IPS DF 19.7 (cell line): ENCODE measurements around the gene IQUB.
A peak's percentile ranks its signal among the peaks of the same experiment; 100 is the strongest.
"Not testable (repeated sequence)": the region's sequence is repeated elsewhere in the genome, so short reads cannot be mapped to it uniquely, and the experiment has no call there.

Experiments used
- DNase-seq: peaks from one replicate; pipeline ENCODE4 v3.0.0-alpha.2; 2013; ENCODE audit warnings: low read depth, low spot score

The IQUB gene

GRCh38 chr7:123534383-123535260 lies at the start of gene IQUB:
Gene IQUB (minus strand): TSS chr7:123534595. CDS start chr7:123512340, 22,255 bp downstream.
- DNase-seq, result peak; percentile 73

DNA sequence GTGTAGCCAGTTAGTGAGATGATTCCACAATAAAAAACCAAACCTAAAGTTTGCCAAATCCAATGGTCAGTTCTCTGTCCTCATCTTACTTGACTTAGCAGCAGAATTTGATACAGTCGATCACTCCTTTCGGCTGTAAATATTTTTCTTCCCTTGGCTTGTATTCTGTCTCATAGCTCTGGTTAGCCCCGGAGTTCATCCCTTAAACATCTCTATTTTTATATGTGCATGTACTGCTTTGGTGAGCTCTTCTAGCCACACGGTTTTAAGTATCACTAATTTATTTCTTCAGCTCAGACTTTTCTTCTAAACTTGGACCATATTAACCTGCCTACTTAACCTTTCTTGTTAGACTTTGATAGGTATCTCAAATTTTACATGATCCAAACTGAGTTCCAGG lies 49.4 kb upstream of the IQUB start:
- no peak for DNase-seq

DNA sequence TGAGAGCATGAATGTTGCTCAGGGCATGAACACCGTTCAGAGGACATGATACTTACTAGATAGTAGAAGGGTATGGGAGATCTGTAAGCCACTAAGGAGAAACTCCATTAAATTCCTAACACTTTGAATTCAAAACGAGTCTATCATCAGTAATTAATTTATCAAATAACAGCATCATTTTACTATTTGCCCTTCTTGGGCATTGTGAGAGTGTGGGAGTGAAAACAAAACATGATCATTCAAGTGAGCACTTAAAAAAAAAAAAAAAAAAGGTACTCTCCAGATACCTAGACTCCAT lies 46.7 kb upstream of the IQUB start:
- no peak for DNase-seq

DNA sequence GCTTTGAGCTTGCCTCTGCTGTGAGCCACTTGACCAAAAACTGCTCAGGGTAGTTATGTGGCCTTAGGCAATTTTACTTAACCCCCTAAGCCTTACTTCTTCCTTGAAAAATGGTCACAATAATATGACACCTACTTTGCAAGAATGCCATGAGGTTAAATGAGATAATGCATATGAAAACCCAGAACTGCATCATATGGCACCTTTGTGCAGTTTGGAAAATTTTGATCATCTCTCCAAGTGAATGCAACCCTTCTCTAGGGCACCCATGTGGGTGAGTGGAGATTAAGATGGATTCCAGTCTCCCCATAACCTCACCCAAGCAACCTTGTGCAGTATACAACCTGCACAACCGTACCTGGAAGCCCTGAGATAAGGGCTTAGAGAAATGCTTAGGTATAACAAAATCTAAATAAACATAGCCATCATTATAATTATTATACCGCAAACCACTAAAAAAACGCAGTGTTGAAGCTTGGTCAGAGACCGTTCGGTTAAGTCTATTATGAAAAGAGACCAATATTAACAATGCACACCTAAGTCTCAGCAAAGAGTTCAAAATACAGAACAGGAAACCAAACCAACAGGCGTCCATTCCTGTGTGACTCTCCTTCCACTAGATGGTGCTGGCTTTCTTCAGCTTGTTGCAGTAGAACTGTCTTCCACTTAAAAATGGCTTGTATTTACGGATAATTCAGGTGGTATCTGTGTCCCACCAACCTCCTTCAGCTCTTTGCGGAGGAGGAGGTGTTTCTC lies 46.2 kb upstream of the IQUB start:
- DNase-seq, result no peak

GRCh38 chr7:123579416-123579815 lies 45.0 kb upstream of the IQUB start:
- no peak for DNase-seq

GRCh38 chr7:123573896-123574467 lies 39.6 kb upstream of the IQUB start:
- DNase-seq, result no peak

- DNase-seq, result no peak
These were observed 38.9 kb upstream of the IQUB start for GRCh38 chr7:123573341-123573740.

- DNase-seq, result no peak
These were observed 37.3 kb upstream of the IQUB start for GRCh38 chr7:123571684-123572083.

GRCh38 chr7:123571187-123571586 lies 36.8 kb upstream of the IQUB start:
- no peak for DNase-seq

DNA sequence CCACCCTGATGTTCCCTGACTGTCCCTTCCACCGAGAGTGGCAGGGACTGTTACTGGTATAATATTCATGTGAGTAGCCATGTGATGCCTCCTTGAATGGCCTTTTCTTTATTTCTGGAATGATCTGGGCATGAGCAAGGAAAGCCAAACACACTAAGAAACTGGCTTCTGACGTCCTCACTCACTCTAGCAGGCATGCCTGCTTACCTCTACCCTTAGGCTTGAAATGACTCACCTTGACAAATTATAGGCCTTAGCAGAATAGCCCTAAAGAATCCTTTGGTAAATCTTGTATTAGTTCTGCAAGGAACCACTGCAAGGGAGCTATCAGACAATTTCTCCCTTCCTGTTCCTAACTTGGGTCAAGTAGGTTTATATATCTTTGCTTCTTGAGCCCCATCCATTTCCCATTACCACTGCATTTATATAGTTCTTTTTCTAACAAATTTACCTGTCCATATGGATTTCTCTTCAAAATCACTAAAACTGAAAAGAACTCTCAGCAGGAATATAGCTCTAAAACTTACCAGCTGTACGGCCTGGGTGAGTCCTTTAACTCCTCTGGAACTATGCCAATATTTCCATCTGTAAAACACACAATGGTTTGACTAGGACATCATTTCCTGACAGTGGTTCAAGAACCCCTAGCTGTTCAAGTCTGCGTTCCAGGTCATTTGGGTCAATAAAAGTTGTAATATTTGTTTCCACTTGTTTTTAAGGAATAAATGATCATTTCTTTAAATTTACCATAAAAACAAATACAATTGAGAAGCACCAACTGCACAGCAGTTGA lies 36.2 kb upstream of the IQUB start:
- DNase-seq, result no peak

GRCh38 chr7:123569352-123570010 lies 35.1 kb upstream of the IQUB start:
- DNase-seq, result no peak

- DNase-seq, result no peak
These were observed 27.7 kb upstream of the IQUB start for GRCh38 chr7:123562121-123562520.

DNA sequence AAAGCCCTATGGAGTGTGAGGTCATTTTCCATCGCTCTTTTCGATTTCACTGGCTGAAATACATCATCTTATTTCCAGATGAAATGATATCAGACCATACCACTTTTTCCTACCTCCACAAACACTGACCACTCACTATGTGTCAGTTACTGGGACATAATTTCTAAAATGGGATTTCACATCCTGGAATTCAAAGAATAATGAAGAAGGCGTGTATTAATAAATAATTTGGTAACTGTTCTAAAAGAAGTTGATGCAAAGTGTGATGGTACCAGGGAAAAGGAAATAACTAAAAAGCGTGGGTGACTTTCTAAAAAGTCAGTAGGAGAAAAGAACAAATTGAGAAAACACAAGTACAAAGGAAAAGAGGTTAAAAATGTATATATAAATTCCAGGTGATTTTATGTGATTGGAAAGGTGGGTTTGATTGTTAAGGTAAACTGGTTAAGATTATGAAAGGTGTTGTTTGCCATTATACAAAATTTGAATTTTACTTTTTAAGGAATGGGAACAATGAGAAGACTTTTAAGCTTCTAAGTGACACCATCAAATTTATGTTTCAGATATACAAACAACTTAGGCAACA lies 24.0 kb upstream of the IQUB start:
- no peak for DNase-seq

DNA sequence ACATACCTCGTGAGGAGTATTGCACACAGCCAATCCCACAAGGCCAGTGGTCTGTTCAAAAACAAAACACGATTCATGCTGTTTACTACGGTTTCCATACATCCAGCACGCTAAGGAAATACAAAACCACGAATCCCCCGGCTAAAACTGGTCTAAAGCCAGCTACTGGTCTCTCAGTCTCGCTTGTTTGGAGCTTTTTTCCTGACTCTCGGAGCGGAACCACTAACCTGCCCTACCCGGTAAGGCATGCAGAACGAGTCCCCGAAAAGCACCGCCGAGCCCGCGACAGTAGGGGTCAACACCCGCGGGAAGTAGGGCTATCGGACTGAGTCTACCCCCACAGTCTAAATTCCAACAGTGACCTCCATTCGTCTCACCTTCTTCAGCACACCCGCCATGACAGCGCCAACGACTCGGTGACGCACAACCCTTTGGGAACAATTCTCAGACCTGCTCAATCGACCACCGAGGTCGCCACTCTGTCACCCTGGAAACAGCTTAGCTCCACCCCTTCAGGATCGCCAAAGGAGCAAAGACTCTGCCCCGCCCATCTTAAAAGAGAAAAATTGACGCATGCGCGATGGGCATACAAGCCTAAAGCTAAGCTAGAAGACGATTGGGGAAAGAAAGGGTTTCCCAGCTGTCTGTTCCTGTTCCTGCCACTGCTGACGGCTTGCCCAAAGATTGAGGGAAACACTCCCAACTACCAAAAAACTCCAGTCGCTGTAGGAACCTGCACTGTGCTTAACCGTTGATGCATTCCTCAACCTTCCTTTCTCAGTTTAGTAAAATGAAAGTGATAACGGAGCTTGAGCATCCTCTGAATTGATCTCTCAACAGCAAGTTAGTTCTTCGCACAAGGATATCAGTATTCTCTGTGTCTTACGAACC lies 23.2 kb upstream of the IQUB start, which contains the start of gene NDUFA5:
NDUFA5 (minus strand) TSS at position 421 of the 891 bp plus-strand sequence; CDS start at position 398, 23 bp downstream.
- DNase-seq, result peak; percentile 95

- DNase-seq, result no peak
These were observed 22.6 kb upstream of the IQUB start for GRCh38 chr7:123557016-123557397.

DNA sequence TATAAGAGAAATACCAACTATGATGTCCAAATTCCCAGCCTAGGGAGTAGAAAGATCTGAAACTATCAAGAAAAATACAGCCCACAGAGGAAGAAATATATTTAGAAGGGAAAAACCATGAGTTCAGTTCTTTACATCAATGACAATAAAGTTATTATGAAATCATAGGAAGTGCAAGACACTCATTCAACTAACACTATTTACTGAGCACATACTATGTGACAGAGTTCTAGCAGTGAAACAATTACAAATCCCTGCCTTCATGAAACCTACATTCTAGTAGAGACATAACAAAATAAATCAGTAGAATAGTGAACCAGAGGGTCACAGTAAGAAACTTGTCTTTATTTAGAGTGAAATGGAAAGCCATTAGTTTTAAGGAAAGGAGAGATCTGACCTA lies 21.1 kb upstream of the IQUB start:
- DNase-seq, result no peak

- no peak for DNase-seq
These were observed 18.8 kb upstream of the IQUB start for GRCh38 chr7:123553159-123553558.

- no peak for DNase-seq
These were observed 18.2 kb upstream of the IQUB start for GRCh38 chr7:123552641-123553040.

DNA sequence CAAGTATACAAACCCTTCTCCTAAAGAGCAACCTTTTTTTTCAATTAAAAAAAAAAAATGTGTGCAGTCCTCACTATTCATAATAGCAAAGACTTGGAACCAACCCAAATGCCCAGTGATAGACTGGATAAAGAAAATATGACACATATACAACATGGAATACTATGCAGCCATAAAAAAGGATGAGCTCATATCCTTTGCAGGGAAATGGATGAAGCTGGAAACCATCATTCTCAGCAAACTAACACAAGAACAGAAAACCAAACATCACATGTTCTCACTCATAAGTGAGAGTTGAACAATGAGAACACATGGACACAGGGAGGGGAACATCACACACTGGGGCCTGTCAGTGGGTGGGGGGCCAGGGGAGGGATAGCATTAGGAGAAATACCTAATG lies 17.7 kb upstream of the IQUB start:
- DNase-seq, result not testable (repeated sequence)

- no peak for DNase-seq
These were observed 14.0 kb upstream of the IQUB start for GRCh38 chr7:123548406-123548805.
